HuH-7.5 (cell line): ENCODE results near the gene ACSBG1.
A peak's percentile ranks its signal among the peaks of the same experiment; 100 is the strongest.

Experiments
- DNase-seq: peaks from one replicate; pipeline ENCODE4 v3.0.0; 2011; ENCODE audit warnings: low spot score

Gene ACSBG1

GRCh38 chr15:78130466-78131294 is 103.7 kb downstream of the ACSBG1 start:
- peak; percentile 35 for DNase-seq

GRCh38 chr15:78129751-78130287 is 104.5 kb downstream of the ACSBG1 start:
- DNase-seq, result no peak

GRCh38 chr15:78129077-78129750 is 105.2 kb downstream of the ACSBG1 start:
- DNase-seq, result no peak

GRCh38 chr15:78127882-78128281 is 106.5 kb downstream of the ACSBG1 start:
- peak; percentile 41 for DNase-seq

- DNase-seq, result no peak
Measured at GRCh38 chr15:78125267-78125666, 109.1 kb downstream of the ACSBG1 start.

- no peak for DNase-seq
Measured at GRCh38 chr15:78120523-78120922, 113.8 kb downstream of the ACSBG1 start.
